GM21423 (cell line): ENCODE results near the gene NUP107.
"Not testable (repeated sequence)": the region's sequence is repeated elsewhere in the genome, so short reads cannot be mapped to it uniquely, and the experiment has no call there.

Source experiments
- ATAC-seq: cut with Tn5 transposase; IDR thresholded peaks from one replicate; pipeline ENCODE4 v1.9.1; 2021; ENCODE audit warnings: mild to moderate bottlenecking, moderate library complexity; ENCODE audit not compliant: unreplicated experiment

NUP107 gene

DNA sequence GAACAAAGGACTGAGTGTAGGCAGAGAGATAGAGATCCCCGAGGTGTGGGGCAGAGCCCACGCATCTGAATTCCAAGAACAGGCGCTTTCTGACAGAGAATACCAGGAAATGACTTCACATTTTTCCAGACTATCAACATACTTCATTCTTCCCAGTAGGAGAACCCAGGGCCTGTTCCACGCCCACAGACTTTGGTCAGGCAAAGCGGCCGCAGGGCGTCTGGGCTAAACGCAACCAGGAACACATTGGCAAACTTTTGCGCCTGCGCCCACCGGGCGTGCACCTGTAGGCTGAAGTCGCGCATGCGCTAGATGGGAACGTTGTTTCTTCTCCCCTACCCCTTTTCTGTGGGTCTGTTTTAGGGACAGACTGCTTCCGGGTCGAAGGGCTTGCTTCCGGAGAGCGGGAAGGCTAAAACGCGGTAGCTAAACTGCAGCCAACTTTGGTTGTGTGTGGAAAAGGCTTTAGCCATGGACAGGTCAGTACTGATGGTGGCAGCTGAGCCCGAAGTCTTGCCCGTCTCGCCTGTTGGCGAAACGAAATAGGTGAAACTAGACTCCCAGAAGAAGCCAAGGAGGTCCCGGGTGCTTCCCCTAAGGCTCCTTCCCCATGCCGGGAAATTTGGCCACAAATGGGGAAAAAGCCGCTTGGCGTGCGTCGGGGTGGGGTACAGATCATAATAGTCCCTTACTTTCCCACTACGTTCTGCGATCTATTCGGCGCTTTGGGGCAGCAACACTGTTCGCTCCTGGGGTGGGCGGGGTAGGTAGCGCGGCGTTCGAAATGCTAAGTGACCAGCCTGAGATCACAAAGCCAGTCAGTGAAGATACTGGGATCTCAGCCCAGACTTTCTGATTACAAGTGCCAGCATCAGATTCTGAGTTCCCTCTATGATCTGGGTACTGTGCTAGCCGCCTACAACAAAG, at the start of gene NUP107:
Gene NUP107, plus strand, starts transcription at position 384 of the 927 bp plus-strand sequence. Its CDS starts 88 bp downstream, at position 472.
- peak; percentile 96 for ATAC-seq

GRCh38 chr12:68637439-68637838, 49.3 kb upstream of the NUP107 start:
- ATAC-seq, result not testable (repeated sequence)

DNA sequence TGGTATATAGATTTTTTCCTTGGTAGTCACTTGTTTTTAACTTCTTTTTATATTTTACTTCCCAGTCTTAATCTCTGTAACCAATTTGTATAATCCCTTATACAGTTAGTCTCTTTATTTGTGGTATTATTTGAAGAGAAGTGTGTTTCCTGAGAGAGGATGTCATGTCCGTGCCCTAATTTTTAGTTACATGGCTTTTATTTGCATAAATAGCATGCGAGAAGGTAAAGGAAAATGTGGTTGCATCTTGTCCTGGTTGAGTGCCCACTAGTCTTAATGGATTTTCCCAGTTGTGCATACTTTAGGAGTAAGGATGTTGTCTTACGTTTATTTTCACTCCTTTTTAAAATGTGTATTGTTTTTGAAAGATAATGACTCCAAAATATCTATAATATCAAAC, 48.6 kb upstream of the NUP107 start:
- no peak for ATAC-seq

DNA sequence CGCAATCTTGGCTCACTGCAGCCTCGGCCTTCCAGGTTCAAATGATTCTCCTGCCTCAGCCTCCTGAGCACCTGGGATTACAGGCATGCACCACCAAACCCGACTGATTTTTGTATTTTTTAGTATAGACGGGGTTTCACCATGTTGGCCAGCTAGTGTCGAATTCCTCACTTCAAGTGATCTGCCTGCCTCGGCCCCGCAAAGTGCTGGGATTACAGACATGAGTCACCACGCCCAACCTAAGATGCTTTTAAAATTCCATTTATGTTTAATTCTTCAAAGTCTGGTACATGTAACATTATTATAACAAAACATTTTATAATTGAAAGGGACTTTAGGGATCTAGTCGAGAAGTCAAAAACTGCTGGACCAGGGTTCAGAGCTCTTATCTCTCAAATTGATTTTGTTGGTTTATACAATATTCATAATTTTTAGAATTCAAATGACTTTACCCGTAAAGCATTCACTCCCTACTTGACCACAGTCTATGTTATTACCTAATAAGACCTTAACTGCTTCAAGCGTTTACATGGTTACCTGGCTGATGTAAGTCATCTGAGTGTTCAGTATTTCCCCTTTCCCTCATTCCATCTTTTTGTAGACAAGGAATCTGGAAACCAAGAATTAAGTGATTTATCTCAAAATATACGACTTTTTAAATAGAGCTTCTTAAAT, 47.9 kb upstream of the NUP107 start:
- no peak for ATAC-seq

GRCh38 chr12:68639396-68639767, 47.4 kb upstream of the NUP107 start:
- ATAC-seq, result no peak

DNA sequence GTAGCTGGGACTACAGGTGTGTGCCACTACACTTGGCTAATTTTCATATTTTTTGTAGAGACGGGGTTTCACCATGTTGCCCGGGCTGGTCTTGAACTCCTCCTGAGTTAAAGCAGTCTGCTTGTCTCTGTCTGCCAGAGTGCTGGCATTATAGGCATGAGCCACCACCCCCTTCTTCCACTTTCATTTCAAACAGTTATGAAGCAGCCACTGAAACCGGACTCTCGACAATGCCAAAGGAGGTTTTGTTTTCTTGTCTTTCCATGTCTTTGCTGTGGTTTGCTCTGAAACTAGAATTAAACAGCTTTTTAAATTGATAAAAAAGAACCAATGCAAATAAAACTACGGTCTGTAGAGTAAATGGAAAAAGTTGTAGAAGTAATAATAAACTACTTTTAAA, 45.6 kb upstream of the NUP107 start:
- peak; percentile 90 for ATAC-seq

GRCh38 chr12:68646484-68646883, 40.3 kb upstream of the NUP107 start:
- no peak for ATAC-seq

GRCh38 chr12:68647507-68647906, 39.3 kb upstream of the NUP107 start:
- no peak for ATAC-seq

GRCh38 chr12:68648179-68648578, 38.6 kb upstream of the NUP107 start:
- no peak for ATAC-seq

GRCh38 chr12:68665016-68665569, 21.7 kb upstream of the NUP107 start:
- no peak for ATAC-seq

DNA sequence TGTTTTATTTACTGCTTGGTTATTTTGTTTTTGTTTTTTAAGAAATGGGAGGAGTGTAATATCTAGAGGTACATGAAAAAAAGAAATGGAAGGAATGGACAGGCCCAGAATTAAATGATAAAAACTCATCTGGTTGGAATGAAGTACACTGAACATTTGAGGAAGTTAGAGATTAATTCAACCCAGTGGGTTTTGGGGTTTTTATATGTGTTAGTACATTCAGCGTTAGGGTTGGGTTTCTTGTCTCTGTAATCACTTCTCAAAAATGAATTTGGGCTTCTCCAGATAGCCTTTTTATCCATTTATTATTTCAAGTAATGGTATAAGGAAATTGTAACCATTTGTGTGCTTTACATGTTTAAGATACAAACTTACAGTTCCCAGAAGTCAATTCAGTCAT, 19.5 kb upstream of the NUP107 start:
- no peak for ATAC-seq

GRCh38 chr12:68667896-68668295, 18.9 kb upstream of the NUP107 start:
- ATAC-seq, result no peak

DNA sequence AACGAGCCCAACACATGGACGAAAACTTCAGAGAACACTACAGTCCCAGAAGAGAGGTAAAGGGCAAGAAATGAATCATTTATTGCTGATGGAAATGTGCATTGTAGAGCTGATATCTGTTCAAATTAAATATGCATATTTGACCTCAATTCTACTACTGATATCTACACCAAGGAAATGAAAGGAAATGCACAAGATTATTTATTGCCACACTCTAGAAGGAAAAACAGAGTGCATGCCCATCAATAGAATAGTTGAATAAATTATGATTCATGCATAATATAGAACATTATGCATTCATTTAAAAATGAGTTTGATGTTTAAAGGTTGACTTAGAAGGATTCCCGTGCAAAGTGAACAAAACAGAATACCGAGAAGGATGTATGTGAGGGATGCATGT, 15.6 kb upstream of the NUP107 start:
- ATAC-seq, result no peak

DNA sequence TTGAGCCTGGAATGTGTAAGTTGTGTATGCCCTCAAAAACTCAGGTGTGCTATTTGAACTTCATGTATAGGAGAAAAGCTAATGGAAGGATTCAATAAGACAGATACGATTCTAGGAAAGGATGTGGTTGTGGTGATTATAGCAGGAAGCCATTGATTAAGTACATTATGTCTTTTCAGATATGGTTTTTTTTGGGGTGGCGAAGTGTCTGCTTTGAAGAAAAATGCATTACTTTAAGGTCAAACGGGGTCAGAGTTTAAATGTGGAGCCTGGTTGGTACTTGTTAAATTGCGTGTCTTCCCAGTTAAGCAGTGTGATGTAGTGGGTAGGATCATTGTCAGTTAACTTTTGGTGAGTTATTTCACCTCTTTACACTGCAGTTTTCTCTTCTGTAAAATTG, 13.0 kb upstream of the NUP107 start:
- ATAC-seq, result no peak

- ATAC-seq, result no peak
These were observed 12.4 kb upstream of the NUP107 start for GRCh38 chr12:68674376-68674775.

GRCh38 chr12:68675101-68675842, 11.5 kb upstream of the NUP107 start:
- ATAC-seq, result no peak

DNA sequence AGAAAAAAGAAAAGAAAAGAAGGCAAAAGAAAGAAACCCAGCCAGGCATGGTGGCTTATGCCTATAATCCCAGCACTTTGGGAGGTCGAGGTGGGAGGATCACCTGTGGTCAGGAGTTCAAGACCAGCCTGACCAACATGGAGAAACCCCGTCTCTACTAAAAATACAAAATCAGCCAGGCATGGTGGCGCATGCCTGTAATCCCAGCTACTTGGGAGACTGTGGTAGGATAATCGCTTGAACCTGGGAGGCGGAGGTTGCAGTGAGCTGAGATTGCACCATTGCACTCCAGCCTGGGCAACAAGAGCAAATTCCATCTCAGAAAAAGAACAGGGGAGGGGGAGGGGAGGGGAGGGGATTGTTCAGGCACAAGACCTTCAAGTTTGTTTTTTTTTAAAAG, 9.9 kb upstream of the NUP107 start:
- ATAC-seq, result not testable (repeated sequence)

GRCh38 chr12:68686262-68686594, 550 bp upstream of the NUP107 start:
- ATAC-seq, result no peak

DNA sequence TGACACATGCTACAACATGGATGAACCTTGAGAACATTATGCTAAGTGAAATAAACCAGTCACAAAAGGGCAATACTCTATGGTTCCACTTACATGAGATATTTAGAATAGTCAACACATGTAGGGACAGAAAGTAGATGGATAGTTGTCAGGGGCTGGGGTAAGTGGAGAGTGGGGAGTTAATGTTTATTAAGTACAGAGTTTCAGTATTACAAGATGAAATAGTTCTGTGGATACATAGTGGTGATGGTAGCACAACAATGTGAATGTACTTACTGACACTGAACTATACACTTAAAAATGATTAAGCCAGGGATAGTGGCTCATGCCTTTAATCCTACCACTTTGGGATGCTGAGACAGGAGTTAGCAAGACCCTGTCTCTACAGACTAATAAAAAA, 8.7 kb downstream of the NUP107 start:
- no peak for ATAC-seq

DNA sequence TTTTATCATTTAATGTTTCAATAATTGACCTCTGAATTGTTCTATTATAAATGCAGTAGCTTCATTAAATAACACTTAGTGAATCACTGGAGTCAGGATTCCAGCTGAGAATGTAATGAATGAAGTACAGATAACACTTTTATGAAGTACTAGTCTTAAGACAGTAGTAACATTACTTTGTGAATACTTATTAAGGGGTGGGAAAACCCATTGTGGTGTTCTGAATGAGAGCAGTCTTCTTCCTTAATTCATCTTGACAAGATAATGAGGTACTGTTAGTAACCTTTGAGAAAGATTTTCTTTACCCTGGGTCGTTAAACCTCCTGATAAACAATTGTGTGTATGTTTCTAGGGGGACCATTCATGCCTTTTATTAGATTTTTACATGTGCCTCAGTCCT, 12.7 kb downstream of the NUP107 start:
- no peak for ATAC-seq

GRCh38 chr12:68727776-68728175, 41.0 kb downstream of the NUP107 start:
- ATAC-seq, result no peak
